ENCODE data around the gene UNC5B.

Gene UNC5B

DNA sequence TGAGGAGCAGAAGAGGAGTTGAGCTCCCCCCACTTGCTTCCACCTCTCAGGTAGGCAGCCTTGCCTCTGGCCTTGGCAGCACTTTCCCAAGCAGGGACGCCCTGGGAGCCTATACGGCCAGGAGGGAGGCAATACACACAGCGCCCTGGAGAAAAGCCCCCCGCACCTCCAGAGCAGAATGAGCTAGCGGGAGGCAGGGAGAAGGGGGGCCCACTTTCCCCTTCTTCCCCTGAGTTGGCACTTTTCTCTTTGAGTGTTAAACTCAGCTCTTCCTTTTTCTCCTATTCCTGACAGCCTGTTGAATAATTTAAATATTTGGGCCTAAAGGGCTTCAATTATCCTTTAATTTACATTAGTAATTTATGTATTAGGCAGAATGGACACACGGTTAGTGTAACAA is 35.8 kb downstream of the UNC5B start:
- H3K4me3 ChIP-seq (replicated peaks; ENCODE audit: low read depth, low read length), result no peak overlapping the region
- DNase-seq (ENCODE audit: extremely low read depth, low read depth), result no peak
- TF ChIP-seq, protein P1, sequence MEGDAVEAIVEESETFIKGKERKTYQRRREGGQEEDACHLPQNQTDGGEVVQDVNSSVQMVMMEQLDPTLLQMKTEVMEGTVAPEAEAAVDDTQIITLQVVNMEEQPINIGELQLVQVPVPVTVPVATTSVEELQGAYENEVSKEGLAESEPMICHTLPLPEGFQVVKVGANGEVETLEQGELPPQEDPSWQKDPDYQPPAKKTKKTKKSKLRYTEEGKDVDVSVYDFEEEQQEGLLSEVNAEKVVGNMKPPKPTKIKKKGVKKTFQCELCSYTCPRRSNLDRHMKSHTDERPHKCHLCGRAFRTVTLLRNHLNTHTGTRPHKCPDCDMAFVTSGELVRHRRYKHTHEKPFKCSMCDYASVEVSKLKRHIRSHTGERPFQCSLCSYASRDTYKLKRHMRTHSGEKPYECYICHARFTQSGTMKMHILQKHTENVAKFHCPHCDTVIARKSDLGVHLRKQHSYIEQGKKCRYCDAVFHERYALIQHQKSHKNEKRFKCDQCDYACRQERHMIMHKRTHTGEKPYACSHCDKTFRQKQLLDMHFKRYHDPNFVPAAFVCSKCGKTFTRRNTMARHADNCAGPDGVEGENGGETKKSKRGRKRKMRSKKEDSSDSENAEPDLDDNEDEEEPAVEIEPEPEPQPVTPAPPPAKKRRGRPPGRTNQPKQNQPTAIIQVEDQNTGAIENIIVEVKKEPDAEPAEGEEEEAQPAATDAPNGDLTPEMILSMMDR (IDR thresholded peaks at IDR 0.05; ENCODE audit: low read depth, low read length, missing control alignments), result no peak

DNA sequence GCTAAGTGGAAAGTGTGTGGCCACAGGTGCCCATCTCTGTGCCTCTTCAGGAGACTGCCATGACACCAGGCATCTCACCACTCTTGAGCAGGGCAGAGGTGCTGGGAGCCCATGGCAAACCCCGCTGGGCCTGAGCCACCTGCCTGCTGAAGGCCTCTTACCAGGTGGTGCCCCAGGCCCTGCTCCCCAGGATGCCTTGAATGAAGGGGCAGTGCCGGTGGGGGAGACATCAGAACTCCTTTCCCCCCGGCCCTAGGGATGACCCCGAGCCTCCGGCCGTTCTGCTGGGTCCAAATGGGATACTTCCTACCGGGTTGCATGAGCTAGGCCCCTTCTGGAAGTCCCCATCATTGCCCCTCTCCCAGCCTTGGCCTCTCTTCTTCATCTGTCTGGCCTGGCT is 37.6 kb downstream of the UNC5B start:
- no peak for DNase-seq (ENCODE audit: extremely low read depth, low read depth)
- TF ChIP-seq, protein P1 (IDR thresholded peaks at IDR 0.05; ENCODE audit: low read depth, low read length, missing control alignments), result no peak
- no peak overlapping the region for H3K4me3 ChIP-seq (replicated peaks; ENCODE audit: low read depth, low read length)

DNA sequence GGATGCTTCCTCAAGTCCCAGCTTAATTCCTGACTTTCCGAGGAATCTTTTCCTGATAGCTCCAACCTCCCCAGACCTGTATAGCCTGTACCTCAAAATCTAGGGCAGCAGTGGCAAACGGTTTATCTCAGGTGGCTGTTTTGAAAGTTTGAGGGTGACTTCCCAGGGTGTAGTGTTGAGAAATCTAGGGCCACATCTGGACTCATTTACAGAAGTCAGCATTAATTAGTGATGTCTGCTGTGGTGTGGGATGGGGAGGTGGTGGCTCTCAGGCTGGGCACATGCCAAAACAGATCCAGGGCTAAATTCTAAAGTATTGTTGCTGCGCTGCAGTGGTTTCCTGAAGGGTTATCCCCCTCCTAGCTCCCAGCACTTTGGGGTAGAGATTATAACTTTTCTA is 38.0 kb downstream of the UNC5B start:
- no peak overlapping the region for H3K4me3 ChIP-seq (replicated peaks; ENCODE audit: low read depth, low read length)
- DNase-seq (ENCODE audit: extremely low read depth, low read depth), result no peak

DNA sequence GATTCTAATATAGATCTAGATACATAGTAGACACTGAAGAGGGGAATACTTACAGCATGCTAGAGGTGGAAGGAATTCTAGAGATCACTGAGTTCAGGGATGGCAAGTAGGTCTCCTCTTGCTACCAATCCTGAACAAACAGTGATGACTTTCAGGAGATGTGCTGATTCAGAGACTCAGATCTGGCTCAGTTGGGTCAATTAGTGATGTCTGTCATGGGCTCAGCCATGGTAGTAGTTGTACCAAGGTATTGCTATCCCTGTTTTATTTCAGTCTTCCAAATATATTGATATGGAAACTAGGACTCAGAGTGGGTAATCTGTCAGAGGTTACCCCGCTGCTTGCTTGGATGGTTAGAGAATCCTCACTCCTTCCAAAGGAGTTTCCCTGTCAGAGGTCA is 38.5 kb downstream of the UNC5B start:
- TF ChIP-seq, protein P1 (IDR thresholded peaks at IDR 0.05; ENCODE audit: low read depth, low read length, missing control alignments), result no peak
- DNase-seq (ENCODE audit: extremely low read depth, low read depth), result no peak
- no peak overlapping the region for H3K4me3 ChIP-seq (replicated peaks; ENCODE audit: low read depth, low read length)

More for the DNA sequence above, 38.0 kb downstream of the UNC5B start:
- TF ChIP-seq, protein P1 (IDR thresholded peaks at IDR 0.05; ENCODE audit: low read depth, low read length, missing control alignments), result no peak

DNA sequence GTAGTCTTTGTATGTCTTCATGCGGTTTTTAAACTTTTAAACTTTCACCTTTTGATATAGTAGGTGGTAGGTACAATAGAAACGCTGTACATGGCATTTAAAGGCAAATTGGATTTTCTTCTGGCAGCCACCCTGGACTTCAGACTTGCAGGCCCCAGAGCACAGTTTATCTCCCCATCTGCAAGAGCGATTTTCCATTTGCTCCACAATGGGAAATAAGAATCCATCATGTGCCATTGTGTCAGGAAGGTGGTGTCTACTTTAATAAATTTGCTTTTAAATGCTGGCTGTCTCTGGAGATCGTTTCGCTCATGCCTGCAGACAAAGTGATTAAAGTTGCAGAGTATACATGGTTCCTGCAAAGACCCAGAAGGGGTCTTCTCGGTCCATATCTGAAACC is 38.9 kb downstream of the UNC5B start:
- no peak overlapping the region for H3K4me3 ChIP-seq (replicated peaks; ENCODE audit: low read depth, low read length)
- TF ChIP-seq, protein P1 (IDR thresholded peaks at IDR 0.05; ENCODE audit: low read depth, low read length, missing control alignments), result no peak
- DNase-seq (ENCODE audit: extremely low read depth, low read depth), result no peak

GRCh38 chr10:71252220-71252619 is 39.9 kb downstream of the UNC5B start:
- TF ChIP-seq, protein P1 (IDR thresholded peaks at IDR 0.05; ENCODE audit: low read depth, low read length, missing control alignments), result no peak

More at GRCh38 chr10:71252220-71252619, 39.9 kb downstream of the UNC5B start:
- H3K4me3 ChIP-seq (replicated peaks; ENCODE audit: low read depth, low read length), result no peak overlapping the region
- DNase-seq (ENCODE audit: extremely low read depth, low read depth), result no peak

All from HFF-Myc (cell line).